GM18517 (cell line): ENCODE data around the gene NPVF.
A peak's percentile ranks its signal among the peaks of the same experiment; 100 is the strongest.

Experiments used
- ATAC-seq: cut with Tn5 transposase; IDR thresholded peaks from one replicate; pipeline ENCODE4 v1.9.1; 2021; ENCODE audit warnings: mild to moderate bottlenecking, moderate library complexity; ENCODE audit not compliant: unreplicated experiment

Gene NPVF

DNA sequence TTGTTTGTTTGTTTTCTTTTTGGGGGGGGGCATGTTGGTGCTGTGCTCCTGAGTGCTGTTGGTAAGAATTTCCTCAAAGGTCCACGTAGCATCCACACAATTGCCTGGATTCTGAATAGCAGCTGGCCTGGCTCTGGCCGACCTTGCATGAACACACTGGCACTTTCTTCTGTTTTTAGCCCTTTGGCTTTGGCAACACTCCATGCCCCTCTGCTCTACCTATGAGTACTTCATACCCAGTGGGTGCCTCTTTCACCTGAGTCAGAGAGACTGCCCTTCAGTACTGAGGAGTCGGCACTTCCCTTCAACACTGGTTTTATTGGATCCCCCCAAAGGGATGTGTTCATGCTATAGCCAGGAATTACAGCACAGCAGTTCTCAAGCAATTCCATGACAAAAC is 7.2 kb upstream of the NPVF start:
- no peak for ATAC-seq

DNA sequence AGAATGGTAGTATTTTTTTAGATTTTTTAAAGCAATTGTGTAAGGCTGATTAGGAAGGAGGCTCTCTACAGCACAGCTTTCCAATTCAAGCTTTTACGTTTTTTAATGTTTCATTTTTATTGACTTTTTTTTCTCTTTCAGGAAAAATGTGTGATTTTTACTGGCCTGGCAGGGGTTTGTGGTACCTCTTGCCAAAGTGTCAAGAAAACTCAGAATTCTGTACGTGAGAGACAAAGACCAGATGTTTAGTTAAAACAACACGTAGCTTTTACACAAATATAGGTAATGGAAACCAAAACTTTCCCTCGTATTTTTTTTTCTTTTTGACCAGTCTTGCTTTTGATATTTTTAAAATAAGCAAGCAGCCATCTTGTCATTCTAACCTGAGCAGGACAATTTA is 6.0 kb upstream of the NPVF start:
- no peak for ATAC-seq

DNA sequence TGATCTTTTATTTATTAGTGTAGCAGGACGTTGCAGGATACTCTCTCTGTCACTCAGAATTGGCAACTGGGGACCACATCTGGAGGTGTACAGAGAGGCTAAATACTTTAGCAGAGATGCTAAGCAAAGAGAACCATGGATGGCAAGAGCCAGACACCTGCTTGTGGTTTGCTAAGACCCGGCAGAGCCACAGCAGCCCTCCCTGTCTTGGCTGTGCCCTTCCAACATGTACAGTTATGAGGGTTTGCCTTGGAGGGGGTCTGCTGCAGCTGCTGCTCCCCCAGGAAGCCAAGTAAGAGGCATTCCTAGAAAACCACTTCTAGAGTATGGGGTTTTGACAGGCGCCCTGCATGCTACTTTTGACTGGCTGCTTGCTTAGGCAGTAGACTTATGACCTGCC is 5.1 kb downstream of the NPVF start:
- ATAC-seq, result no peak

DNA sequence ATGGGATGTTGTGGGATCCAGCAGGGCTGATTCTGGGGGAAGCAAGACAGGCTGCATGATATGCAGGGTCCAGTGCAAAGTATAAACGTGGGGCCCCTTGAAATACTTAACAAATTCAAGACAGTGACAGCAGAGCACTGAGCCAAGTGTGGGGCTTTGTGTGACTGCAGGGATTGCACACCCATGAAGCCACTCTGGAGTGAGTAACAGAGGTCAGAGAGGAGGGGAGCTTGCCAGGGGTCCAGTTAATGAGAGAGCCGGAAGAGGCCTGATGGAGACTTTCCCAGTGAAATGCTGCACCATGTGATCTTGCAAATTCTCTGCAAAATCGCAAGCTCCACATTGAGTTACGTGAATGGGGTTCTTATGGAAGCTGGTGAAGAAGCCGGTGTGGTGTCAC is 5.6 kb downstream of the NPVF start:
- ATAC-seq, result no peak

DNA sequence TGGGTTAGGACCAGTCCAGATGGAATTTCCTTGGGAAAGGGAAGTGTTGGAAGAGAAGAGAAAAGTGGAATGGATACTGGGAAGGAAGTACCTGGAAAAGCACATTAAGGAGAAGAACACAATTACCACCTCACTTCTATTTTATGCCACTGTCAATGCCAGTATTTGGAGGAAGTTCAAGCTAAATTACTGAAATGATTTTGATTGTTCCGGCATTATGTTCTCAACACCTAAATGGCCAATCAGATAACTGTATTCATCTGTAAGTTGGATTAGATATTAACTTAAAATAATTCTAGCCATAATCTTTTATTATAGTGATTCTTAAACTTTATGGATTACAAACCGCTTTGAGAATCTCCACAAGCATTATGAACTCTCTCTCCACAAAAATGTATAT is 7.3 kb downstream of the NPVF start:
- no peak for ATAC-seq

DNA sequence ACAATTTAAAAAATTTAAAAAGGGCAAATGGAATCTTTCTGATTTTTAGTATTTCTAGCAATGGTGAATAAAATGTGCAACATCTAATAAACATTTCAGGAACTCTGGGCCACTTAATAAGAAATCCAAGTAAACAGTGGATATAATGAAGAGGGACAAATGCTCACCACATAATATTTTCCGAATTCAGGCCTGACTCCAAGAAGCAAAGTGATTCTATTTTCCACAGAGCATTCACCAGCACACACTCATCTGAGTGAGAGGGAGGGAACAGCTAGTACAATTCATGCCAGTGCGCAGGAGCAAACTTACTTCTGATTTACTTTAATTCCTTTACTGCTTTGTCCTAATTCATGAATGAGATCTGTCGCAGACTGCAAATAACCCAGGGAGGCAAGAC is 10.1 kb downstream of the NPVF start:
- no peak for ATAC-seq

DNA sequence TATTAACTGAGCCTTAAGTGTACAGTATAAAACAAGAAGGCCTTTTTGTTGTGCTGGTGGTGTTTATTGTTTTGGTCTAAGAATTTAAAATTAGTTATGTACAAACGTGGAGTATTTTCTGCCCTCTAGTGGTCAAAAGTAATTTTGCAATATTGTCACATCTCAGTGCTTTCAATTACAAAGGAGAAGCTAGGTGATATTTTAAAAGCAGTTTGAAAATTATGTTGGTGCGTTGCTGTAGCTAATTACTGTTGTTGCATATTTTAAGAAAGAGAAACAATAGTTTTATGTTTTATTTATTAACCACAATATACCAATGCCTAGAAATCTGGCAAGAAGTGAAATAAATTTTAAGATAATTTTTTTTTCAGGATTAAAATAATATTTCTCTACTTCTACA is 11.4 kb downstream of the NPVF start:
- no peak for ATAC-seq

DNA sequence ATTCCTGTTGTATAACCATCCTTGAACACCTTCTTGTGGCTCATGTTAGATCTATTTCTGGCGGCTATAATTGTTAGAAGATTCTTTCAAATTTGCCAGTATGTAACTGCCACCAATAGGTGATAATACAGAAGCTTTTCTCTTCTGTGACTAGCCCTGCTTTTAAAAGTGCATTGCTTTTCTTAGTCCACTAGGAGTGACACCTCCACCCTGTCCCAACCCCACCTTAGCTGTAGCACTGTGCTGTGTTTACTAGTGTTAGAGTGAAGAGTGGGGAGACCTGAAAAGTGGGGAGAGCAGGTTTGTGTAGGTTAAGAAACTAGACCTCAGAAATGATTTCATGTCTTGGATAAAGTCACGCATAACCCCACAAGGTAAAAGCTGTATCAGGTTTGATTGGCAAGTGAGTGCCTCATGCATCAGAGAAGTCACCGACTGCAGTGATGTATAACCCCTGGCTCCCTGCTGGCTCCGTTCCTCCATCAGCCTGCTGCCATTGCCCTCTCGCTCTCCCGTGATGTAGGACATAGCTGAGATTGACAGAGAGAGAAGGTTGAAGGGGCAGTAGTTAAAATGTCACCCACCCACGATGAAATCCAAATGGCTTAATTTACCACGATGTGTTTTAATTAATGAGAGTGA is 12.5 kb downstream of the NPVF start:
- no peak for ATAC-seq

DNA sequence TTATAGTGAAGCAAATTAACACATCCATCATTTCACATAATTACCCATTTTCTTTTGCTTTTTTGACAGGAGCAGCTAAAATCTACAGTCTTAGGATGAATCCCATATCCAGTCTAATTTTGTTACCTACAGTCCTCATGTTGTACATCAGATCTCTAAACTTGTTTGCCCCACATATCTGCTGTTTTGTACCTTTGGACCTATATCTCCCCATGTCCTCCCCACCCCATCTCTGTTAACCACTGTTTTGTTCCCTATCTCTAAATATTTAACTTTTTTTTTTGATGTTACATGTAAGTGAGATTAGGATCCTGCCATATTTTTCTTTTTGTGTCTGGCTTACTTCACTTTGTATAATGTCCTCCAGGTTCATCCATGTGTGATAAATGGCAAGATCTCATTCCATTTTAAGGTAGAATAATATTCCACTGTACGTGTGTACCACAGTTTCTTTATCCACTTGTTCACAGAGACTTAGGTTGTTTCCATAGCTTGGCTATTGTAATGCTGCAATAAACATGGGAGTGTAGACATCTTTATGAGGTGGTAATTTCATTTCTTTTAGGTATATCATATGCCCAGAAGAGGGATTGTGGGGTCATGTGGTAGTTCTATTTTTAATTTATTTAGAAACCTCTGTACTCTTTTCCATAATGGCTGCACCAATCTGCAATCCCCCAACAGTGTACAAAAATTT is 19.6 kb downstream of the NPVF start:
- no peak for ATAC-seq

DNA sequence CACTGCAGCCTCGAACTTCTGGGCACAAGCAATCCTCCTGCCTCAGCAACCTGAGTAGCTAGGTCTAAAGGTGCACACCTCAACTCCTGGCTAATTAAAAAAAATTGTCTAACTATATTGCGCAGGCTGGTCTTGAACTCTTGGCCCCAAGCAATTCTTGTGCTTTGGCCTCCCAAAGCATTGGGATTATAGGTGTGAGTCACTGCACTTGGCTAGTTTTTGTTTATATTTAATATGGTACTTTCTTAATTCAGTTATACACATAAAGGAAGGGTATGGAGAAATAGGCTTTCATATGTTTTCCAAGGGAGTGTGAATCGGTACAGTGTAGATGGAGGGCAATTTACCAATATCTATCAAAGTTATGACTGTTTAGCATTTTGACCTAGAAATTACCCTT is 20.4 kb downstream of the NPVF start:
- ATAC-seq, result no peak

DNA sequence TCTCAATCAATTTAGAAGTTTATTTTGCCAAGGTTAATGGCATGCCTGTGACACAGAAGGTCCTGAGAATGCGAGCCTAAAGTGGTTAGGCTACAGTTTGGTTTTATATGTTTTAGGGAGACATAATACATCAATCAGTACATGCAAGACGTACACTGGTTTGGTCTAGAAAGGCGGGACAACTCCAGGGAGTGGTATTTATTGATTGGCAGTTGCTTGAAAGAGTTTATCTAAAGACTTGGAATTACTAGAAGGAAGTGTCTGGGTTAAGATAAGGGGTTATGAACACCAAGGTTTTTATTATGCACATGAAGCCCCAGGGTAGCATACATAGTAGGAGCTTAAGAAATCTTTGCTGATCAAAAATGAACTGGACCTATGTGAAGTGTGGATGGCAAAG is 21.5 kb downstream of the NPVF start:
- ATAC-seq, result no peak

DNA sequence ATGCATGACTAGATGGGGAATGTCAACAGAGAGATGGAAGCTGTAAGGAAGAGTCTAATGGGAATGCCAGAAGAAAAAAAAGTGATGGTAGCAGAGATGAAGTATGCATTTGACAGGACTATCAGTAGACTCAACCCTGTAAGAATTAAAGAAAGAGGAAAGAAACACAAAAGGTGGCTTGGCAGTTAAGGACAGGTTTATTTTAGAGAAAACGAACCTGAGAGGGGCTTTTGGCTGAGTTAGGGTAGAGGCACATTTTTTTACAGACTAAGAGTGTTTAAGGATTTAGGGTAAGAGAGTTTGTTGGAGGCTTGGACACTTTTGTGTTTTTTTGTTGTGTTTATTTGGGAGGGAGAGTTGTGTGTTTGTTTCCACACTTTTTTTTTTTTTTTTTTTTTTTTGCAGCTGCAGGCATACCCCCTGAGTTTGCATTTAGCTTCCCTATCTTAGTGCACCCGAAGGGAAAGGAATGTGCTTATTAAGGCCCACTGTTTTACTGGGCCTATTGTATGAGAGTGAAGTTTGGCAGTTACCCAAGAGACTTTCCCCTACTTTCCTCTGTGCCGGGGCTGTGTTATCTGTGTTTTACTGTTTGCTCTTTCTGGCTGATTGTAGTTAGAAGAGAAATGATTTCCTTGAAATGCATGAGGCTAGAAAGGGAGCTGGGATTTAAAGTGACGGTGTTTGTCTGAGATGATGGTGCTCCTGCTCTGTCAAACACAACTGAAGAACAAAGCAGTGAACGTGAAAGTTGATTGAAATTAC is 32.0 kb downstream of the NPVF start:
- no peak for ATAC-seq

DNA sequence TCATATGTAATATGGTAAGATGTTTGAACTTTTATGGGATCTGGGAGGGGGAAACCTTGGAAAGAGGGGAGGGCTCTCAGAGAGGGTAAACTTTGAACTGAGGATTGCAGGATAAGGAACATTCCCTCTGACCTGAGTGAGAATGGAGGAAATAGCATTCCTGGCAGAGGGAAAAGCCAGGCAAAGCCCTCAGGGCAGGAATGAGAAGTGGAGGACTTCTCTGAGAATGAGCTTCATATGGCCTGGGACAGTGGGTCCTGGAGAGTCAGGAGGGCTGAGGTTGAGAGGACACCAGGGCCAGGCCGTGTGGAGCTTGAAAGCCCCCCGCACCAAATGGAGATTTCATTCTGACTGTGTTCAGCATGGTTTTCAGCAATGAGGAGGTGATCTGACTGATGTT is 34.2 kb downstream of the NPVF start:
- ATAC-seq, result no peak

DNA sequence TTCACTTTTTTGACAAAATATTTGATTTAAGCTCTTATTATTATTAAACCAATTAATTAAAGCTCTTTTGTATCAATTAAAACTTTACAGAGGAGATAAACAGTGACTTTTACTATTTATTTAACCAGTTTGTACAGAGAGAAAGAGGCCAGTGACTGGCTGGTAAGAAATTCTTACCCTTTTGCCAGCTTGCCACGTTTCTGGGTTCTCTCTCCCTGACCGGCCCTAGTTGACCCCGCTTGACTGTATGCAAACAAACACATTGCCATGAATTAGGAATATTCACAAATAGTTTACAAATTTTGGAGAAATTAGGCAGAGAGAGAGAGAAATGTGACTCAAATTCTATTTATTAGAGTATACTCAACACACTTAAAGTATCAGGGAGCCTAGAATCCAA is 36.2 kb downstream of the NPVF start:
- no peak for ATAC-seq

DNA sequence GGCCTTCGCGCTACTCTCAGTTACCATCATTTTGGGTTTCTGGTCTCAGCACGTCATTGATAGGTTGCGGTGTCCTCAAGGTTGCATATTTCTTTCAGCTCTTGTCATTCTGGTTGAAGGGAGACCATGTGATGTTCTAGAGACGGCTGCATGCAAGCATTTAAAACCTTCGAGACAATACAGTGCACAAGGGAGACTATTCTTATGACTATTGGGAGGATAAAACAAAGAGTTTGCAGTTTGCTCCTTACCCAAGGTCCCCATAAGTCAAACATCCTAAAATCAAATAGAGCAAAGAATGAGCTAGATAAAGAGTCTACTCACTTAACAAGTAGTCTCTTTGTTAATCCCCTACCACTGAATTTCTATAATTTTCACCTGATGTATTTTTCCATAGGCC is 39.1 kb downstream of the NPVF start:
- no peak for ATAC-seq

DNA sequence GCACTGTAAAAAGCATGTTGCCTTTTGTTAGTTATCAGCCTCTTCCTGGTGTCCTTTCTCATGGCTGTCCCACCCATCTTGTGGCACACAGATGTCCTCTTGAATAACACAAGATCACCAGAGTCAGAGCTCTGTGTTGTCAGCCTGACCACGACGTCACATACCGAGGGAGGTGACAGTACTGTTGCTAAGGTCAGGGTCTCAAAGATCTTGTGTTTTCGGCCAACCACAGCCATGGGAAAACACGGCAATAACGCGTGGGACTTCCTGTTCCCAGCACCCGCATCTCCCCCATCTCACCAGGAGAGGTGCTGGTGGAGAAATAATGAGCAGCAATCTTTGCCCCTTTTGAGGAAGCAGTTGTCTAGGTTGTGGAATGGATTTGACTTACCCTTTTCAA is 40.4 kb downstream of the NPVF start:
- ATAC-seq, result no peak

DNA sequence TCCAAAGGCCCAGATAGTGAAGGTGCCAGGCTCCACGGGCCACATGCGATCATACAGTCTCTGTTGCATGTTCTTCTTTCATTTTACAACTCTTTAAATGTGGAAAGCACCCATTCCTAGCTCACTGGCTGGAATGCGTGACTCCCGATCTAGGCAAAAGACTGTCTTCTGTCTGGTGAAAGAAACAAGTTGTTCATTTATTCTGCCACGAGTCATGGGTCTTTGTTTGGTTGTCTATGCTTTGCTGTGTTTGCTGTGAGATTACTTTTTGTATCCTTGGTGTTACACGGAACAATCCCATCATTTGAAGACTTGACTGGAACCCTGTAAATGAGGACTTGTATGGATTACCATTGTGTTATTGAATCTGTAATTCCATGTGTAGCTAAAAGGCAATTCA is 41.9 kb downstream of the NPVF start:
- ATAC-seq, result no peak

DNA sequence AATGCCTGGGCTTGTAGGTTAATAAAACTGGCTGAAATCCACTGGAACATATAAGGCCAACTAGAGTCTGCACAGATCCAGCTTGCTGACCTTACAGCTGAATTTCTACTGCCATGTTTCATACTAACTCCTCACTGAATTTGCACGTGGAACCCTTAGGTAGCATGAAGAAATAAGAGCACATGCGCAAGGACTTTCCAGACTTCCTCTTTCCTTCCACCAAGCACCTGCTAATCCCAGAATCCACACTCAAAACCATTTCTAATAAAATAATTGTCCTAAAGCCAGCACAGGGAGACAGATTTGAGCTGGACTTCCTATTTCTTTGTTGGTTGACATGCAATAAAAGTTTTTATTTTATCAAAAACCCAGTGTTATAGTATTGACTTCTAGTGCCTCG is 46.8 kb downstream of the NPVF start:
- ATAC-seq, result no peak

DNA sequence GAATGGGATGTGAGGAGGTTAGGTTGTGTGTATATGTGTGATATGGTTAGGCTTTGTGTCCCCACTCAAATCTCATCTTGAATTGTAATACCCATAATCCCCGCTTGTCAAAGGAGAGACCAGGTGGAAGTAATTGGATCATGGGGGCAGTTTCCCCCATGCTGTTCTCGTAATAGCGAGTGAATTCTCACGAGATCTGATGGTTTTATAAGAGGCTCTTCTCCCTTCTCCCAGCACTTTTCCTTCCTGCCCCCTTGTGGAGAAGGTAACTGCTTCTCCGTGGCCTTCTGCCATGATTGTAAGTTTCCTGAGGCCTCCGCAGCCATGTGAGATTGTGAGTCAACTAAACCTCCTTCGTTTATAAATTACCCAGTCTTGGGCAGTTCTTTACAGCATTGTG is 47.3 kb downstream of the NPVF start:
- ATAC-seq, result no peak

DNA sequence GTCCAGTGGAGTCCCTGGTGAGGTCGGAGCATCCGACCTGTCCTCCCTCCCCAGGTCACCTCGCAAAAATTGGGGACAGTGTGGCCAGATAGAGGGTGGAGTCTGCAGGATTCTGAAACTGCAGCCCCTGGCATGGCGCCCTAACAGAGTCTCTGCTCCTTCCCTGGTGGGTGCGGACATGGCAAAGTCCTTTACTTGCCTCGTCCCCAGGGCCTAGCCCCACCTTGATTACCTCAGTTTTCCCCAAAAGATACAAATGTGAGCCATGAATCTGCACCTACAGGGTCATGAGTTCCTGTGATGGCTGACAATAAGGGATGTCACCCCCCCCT is 47.7 kb downstream of the NPVF start:
- ATAC-seq, result peak; percentile 32

DNA sequence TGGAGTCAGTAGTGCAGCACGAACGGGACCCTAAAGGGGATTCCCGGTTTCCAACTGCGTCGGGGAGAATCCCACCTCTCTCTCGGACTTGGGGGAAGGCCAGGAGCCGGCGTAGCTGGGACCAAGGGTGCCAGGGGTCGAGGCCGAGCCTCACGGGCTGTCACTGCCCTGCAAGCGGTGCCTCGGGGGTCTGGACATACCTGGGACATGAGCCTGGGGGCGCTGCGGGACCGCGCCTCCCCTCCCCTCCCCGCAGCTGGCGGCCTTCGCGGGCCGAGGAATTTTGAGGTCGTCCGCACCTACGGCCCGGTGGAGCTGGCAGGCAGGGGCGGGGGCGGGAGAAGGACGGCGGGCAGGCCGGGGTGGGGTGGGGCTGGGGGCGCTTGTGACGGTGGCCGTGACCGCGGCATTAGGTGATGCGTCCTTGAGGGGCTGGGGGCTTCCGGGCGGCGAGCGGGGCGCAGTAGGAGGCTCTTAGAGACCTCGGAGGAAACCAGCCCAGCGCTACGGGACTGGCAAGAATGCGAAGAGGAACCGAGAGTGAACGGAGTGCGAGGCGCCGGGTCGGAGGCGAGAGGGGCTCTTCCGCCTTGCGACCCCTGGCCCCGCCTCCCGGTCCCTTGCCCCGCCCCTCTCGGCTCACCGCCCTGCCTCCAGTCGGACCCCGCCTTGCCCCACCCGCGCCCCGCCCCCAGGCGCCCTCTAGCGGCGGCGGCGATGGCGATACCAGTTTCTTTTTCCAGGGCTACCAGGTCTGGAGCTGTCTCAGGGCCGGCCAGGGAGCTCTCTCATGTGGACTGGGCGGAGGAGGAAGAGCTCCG is 48.3 kb downstream of the NPVF start:
- peak; percentile 93 for ATAC-seq

DNA sequence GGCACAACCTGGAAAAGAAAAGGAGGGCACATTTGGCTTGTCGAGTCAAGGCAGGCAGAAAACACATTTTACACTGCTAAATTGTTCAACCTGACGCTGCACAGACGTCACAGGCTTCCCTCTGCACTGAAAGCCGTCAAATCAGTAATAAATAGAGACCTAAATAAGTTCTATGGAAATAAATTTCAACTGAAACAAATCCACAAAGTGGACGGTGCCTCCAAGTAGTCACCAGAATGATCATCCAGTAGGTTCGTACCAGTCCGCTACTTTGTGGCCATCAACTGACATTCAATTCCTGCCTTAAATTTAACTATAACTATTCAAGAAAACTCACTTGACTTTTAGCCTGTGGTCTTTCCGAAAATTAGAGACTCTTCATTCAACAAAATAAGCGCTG is 49.0 kb downstream of the NPVF start:
- no peak for ATAC-seq
